Measurements from ENCODE around the gene RAB3B.
A peak's percentile ranks its signal among the peaks of the same experiment; 100 is the strongest.
"Not testable (repeated sequence)": the region's sequence is repeated elsewhere in the genome, so short reads cannot be mapped to it uniquely, and the experiment has no call there.

The RAB3B gene, protein sequence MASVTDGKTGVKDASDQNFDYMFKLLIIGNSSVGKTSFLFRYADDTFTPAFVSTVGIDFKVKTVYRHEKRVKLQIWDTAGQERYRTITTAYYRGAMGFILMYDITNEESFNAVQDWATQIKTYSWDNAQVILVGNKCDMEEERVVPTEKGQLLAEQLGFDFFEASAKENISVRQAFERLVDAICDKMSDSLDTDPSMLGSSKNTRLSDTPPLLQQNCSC

DNA sequence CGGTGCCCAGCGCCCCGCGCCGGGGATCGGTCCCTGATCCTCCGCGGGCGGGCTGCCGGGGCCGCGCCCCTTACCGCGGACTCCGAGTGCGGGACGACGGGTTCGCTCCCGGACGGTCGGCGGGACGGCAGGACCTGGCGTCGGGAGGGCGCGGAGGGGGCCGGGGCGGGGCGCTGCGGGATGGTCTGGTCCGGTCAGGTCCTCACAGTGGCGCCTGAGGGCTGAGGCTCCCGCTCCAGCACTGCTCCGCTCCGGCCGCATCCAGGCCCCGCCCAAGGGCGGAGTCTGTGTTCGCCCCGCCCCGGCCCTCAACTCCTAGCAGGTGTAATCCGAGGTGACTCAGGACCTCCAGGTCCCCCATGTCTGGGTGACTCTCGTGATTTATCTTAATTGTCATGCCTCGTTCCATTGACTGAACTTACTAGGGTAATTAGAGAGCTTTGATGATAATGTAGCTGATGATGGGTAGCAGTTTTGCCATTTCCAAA is at the start of gene RAB3B:
Gene RAB3B (minus strand): TSS at position 223 of the 488 bp plus-strand sequence. CDS start 13,583 bp downstream, outside the sequence.
- peak; percentile 86 for DNase-seq

DNA sequence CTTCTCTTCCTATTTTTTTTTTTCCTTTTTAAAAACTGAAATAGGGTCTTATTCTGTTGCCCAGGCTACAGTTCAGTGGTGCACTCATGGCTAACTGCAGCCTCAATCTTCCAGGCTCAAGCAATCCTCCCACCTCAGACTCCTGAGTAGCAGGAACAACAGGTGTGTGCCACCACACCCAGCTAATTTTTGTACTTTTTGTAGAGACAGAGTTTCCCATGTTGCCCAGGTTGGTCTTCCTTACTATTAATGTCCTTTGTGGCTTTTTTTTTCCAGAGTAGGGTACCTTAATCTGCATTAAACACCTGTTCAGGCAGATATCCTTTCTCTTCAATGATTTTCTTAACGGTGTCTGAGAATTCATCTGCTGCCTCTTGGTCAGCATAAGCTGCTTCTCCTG is 47.4 kb upstream of the RAB3B start:
- no peak for DNase-seq

DNA sequence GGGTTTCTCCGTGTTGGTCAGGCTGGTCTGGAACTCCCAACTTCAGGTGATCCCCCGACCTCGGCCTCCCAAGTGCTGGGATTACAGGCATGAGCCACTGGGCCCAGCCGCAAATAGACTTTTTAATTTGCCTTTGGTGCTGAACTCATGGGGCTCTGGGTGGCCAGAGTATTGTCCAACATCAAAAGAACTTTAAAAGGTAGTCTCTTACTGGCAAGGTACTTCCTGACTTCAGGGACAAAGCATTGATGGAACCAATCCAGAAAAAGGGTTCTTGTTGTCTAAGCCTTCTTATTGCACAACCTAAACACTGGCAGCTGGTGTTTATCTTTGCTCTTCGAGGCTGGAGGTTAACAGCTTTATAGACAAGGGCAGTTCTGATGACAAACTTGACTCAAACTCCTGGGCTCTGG is 46.9 kb upstream of the RAB3B start:
- DNase-seq, result no peak

DNA sequence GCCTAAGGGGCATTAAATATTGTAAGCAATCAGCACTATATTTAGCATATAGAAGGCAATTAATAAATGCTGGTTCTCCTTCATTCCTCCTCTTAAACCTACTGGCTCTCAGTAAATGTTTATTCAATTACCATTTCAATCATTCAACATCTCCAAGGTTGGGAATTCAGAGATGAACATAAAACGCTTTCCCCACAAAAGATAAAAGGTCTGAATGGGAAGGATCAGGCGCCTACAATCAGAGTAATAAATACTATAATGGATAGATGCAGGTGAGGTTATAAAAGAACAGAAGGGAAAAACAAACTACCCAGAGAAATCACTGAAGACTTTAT is 43.5 kb upstream of the RAB3B start:
- DNase-seq, result no peak

DNA sequence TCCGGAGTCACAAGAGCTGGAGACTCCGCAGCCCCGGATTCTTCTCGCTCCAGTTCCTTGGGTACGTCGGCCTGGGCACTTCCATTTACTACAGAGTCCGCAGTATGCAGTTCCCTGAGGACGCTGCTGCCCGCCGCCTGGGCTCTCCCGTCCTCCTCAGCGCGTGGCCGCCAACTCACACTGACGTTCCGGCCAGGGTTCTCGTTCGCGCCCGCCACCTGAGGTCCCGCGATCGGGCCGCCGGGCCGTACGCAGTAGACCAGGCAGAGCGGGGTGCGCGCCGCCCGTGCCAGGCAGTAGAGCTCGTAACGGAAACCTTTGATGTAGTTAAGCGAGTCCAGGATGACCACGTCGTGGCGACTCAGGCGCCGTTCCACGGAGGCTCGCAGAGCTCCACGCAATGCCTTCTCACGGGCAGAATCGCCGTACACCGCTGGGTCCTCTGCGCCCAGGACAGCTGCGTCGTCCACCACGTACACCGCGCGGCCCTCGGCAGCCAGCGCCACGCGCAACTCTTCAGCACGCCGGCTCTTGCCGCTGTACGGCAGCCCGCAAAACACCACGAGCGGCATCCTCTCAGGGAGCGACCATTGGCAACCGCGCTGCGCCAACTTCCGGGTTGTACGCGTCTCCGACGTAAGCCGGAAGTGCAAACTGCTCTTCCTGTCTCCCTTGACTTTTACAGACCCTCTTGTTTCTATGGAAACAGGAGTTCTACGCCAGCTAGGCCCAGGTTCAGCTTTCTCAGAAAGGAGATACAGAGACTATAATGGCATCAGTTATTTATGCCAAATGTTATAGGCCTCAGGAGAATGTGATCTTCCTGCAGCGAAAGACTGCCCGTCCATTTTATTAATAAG is 42.9 kb upstream of the RAB3B start, which contains the start of gene KTI12:
Gene KTI12 (minus strand): TSS at position 621 of the 860 bp plus-strand sequence. CDS start 49 bp downstream, at position 572.
- peak; percentile 72 for DNase-seq

DNA sequence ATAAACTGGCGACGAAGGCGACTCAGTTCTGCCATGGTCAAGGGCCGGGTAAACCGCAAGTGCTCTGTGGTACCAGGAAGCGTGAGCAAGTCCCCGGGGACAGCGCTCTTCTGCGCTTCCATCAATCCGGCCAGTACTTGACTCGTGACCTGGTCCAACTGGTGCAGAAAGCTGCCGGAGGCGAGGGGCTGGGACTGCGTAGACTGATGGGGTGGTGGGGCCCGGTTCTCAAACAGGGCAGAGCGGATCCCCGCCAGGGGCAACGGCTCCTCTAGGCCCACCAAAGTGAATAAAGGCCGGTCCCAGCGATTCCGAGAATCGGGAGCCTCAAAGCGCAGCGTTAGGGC is 42.3 kb upstream of the RAB3B start:
- no peak for DNase-seq

DNA sequence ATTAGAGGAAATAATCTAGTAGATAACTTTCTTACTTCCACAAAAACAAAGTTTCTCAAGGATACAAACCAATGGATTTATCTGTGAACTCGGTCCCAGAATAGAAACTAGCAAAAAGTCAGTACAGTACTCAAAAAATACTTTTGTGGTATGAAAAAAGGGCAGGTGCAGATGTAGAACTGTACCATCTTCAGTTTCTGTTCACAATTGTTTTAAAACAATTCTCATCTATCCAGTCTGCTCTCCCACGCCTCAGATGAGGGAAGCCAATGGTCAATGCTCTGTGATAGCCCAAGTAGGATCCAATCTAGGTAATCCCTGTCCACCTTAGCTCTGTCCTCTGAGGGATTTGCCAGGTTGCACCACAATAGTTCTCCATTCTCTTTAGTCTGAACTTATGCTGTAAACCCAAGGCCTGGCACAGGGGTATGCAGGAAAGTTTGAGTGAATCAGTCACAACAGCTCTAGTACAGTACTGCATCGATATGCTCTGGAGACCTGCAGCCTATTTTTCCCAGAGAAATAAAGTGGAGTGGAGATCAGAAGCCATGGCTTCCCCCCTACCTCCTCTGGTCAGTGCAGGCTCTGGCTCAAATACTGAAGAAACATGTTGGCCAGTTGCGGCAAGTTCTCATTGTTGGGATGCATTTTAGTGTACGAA is 41.8 kb upstream of the RAB3B start:
- DNase-seq, result no peak

DNA sequence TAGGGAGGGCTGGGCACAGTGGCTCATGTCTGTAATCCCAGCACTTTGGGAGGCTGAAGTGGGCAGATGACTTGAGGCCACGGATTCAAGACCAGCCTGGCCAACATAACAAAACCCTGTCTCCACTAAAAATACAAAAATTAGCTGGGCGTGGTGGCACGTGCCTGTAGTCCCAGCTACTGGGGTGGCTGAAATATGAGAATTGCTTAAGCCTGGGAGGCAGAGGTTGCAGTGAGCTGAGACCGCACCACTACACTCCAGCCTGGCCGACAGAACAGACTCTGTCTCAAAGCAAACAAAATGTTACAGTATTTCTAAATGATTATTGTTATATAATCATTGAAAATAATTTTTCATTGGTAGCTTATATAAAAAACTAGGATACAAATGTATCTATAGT is 38.3 kb upstream of the RAB3B start:
- not testable (repeated sequence) for DNase-seq

DNA sequence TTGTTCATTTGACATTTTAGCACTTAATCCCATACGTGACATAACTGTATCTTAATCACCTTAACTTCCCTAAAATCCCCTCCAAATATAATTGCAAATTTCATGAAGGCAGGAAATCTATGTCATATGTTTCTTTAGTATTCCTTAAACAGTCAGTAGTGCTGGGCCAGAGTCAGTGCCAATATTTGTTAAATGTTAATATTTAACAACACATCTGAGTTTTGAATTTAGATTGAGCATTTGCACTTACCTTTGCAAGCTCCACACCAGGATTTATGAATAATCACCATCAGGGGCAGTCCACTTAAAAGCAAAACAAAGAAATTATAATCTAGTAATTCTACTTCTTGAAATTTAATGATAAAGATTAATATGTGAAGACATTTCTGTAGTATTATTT is 37.8 kb upstream of the RAB3B start:
- no peak for DNase-seq

DNA sequence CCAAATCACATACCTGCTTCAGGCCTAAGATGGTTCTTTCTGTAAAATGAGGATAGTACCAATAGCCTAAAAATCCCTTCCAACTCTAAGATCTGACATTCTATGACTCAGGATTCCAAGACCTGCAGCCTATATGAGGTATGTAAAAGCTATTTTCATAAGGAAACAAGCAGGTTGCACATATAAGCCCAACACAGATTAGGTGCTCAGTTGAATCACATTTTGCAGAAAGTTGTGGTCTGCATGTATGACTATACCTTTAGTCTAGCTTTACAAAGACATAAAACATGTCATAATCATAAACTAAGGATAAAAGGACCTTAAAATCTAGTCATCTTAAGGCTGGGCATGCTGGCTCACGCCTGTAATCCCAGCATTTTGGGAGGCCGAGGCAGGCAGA is 35.8 kb upstream of the RAB3B start:
- no peak for DNase-seq

DNA sequence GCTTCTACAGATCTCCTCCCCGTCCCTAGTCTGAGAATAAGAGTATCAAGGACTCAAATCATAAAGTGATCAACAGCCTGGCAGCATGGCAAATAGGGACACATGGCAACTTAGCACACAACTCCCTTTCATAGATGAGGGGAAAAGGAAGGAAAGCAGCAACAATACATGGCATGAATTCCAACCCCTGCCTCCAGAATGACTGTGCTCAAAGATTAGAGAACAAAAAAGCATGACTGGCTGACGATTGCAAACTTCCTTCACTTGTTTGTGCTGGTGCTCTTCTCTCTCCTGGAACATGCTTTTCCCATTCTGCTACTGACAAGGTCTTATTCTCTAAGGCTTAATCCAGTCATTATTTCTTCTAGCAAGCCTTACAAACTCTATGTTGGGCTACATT is 31.6 kb upstream of the RAB3B start:
- no peak for DNase-seq

DNA sequence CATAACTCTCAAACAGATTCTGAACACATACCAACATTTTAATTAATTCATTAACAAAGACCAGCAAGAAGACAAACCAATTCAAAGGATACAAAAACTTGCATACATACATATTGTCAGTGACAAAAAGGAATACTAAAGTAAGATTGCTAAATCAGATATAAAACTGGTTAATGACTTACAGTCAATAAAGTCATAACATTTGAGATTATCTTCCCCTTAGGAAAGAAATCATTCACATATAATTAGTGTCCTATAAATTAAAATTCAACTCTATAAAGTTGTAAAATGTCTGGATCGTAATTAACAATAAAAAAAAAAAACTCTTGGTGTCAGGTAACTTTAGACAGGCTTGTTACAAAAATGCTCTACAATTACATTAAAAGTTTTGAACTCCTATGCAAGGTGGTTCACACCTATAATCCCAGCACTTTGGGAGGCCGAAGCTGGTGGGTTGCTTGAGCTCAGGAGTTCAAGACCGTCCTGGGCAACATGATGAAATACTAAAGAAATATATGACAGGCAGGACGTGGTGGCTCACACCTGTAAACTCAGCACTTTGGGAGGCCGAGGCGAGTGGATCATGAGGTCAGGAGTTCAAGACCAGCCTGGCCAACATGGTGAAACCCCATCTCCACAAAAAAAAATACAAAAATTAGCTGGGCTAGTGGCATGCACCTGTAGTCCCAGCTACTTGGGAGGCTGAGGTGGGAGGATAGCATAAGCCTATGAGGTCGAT is 17.7 kb upstream of the RAB3B start:
- DNase-seq, result no peak

DNA sequence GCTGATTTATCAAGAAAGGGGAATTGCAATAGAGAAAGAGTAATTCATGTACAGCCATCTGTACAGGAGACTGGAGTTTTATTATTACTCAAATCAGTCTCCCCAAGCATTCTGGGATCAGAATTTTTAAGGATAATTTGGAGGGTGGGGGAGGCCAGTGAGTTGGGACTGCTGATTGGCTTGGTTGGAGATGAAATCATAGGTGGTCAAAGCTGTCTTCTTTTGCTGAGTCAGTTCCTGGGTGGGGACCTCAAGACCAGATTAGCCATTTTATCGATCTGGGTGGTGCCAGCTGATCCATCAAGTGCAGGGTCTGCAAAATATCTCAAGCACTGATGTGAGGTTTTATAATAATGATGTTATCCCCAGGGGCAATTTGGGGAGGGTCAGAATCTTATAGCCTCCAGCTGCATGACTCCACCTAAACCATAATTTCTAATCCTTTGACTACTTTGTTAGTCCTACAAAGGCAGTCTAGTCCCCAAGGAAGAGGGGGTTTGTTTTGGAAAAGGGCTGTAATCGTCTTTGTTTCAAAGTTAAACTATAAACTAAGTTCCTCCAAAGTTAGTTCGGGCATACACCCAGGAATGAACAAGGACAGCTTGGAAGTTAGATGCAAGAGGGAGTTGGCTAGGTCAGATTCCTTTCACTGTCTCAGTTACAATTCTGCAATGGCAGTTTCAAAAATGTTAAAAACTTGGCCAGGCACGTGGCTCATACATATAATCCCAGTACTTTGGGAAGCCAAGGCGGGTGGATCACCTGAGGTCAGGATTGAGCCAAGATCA is 16.9 kb upstream of the RAB3B start:
- DNase-seq, result no peak

DNA sequence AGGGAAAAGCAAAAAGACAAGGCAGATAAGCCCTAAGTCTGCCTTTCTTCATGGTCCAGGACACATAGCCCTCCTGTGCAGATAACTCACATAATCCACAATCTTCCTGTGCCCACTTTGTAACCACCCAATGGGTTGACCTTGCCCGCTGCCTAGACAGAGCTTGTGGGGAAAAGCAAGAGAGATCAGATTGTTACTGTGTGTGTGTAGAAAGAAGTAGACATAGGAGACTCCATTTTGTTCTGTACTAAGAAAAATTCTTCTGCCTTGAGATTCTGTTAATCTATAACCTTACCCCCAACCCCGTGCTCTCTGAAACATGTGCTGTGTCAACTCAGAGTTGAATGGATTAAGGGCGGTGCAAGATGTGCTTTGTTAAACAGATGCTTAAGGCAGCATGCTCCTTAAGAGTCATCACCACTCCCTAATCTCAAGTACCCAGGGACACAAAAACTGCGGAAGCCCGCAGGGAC is 15.6 kb upstream of the RAB3B start:
- DNase-seq, result not testable (repeated sequence)

DNA sequence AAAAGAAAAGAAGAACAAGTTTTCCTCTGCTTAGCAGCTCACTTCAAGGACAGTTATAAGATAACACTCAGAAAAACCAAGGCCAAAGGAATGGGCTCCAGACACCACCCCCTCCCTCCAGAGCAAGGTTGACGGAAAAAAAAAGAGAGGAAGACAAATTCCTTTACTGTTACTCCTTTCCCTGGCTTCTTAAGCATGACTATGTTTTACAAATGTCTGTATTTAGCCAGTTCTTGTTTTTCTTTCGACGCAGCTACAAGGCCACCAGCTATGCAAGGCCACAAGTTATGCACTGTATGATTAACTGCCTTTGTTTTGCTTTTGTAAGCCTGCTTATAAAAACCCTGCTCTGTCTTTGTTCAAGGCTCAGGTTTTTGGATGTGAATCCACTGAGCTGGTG is 15.0 kb upstream of the RAB3B start:
- not testable (repeated sequence) for DNase-seq

DNA sequence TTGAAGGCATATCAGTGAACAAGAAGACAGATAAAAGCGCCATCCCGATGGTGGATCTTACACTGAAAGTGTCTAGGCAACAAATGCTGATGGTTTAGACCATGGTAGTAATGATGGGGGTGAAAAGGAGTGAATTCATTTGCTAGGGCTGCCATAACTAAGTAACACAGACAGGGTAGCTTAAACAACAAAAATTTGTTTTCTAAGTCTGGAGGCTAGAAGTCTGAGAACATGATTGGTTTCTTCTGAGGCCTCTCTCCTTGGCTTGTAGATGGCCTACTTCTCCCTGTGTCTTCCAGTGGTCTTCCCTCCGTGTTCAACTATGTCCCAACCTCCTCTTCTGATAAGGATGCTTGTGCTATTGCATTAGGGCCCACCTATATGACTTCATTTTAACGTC is 13.4 kb upstream of the RAB3B start:
- no peak for DNase-seq

DNA sequence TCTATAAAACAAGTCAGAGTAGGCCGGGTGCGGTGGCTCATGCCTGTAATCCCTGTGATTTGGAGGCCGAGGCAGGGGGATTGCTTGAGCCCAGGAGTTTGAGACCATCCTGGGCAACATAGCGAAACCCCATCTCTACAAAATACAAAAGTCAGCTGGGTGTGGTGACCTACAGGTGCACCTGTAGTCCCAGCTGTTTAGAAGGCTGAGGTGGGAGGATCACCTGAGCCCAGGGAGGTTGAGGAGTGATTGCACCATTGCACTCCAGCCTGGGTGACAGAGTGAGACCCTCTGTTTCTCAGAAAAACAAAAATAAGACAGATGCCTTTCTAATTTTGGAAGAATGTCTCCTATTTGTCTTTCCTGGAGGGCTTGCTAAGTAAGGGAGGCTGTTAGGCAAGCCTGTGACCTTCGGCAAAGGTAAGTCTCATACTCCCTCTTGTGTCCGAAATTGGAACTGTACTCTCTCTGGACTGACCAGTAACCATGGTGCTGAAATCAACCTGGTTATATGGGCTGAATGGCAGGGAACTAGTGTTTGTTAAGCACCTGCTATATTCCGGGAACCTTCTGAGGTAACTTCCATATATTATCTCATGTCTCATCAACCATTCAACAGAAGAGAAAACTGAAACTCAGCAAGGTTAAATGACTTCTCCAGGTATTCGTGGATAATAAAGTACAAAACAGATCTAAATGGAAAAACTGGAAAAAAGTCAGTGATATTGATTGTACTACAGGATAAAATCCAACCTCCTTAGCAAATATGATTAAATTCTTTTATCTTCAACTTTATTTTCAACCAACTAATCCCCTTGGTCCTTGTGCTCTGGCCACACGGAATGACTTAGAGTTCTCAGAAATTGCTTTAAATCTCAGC is 11.8 kb upstream of the RAB3B start:
- peak; percentile 55 for DNase-seq

DNA sequence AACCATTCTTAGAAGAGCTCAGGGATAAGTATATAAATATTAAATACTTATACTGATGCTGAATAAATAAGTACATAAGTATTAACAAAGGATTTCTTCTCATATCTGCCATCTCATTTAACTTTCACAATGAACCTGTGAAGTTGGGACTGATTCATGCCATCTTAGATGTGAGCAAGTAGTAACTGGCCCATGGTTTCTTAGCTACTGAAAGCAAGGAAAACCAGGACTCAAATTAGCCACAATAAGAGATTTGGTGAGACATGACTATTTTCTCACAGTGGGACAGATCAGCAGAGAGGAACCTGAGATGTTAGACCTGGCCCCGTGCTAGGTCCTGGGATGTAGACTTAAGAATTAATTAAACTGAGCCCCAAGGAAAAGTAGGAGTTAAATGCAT is 8.2 kb upstream of the RAB3B start:
- DNase-seq, result no peak

DNA sequence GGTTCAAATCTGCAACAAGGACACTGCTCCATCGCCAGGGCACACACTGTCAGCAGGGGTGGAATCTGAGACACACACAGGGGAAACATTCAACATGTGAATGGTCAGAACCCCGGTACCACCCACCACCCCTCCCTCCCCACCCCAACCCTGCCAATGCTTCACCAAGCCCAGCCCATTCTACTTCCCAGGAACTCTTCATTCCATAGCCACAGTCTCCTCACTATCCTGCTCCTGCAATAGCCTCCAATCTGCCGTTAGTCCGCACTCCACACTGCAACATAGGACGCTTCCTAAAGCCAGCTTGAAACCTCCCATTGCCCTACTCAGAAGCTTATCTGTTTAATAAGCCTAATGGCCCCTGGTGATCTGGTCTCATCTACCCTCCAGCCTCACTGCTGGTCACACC is 7.5 kb upstream of the RAB3B start:
- DNase-seq, result no peak

DNA sequence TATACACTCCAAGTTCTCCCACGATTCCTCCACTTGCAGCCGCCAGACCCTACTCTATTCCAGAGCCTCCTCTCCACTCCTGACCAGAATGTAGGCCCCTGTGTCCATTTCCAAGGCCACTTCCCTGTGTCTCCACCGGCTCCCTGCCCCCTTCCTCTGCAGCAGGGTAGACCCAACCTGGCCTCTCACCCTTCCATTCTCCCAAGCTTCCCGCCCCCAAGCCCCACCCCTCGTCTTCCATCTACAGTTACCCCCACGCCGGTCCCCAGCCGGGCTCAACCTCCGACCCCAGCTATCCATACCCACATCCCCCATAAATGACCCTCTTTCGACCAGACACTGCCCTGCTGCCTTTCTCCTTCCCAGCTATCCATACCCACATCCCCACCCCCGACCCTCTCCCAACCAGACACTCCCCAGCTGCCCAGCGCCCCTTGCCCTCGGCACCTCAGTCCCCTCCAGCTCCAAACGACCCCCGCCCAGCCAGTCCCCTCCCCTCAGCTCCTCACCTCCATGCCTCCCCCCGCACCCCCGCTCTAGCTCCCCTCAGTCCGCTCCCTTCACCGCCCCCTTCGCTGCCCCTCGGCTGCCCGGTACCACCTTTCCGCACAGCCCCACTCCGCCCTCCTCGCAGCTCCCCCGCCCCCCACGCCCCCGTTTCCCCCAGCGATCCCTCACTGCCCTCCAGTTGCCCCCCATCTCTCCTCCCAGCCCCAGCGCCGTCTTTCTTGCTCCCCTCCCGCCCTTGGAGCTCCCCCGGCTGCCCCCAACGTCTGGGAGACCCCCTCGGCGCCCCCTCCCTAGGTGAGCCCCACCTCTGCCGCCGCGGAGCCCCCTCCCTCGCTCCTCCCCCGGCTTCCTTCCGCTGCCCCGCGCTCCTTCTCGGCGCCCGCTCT is 670 bp downstream of the RAB3B start:
- DNase-seq, result no peak

All from activated T-cell treated with anti-CD3 and anti-CD28 coated beads for 4 hours (primary cell).